H54 (cell line): ENCODE results near the gene MEIOSIN.
A peak's percentile ranks its signal among the peaks of the same experiment; 100 is the strongest.

ENCODE experiments used
- DNase-seq: peaks from one replicate; pipeline ENCODE4 v3.0.0; 2011; ENCODE audit warnings: low spot score, mixed read lengths; ENCODE audit not compliant: insufficient read length
- FAIRE-seq: peaks from 3 replicates; lab custom pipeline; 2011; peaks lifted over from hg19 to GRCh38; lab: Jason Lieb, UNC
- POLR2A ChIP-seq: IDR thresholded peaks from 2 replicates; pipeline ENCODE4 v1.6.1; 2011; ENCODE audit warnings: low read depth, mild to moderate bottlenecking, low read length

MEIOSIN gene

GRCh38 chr19:45771311-45771933 lies 38.2 kb downstream of the MEIOSIN start:
- no peak for TF ChIP-seq POLR2A
- DNase-seq (no peak), FAIRE-seq (no peak)

DNA sequence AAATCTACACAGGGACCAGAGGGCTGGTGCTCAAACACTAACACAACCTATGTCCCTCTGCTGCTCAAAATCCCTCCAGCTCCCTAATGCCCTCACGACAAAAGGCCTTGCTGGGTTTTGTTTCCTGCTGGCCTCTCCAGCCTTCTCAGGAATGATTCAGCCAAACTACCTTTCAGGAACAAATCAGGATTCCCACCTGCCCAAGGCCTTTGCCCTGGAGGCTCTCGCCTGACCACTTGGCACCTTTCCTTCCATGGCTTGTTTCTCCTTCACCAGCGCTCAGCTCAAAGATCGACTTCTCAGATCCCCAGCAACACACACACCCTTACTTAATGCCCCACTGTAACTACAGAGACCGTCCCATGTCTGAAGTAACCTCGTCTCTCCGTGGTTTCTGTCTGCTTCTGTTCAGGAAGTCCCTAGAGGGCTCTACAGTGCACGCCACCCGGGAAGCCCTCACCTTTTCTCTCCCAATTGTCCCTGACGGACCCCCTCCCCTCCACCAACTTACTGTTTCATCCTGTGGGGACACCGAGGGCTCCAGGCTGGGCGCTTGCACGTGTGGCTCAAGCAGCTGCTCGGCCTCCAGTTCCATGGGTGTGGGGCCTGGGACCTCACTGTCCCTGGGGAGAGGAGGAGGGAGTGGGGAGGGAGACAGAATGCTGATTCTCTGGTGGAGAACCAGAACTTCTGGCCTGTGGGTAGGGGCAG lies 39.0 kb downstream of the MEIOSIN start:
- FAIRE-seq (no peak), DNase-seq (no peak)
- no peak for TF ChIP-seq POLR2A

- no peak for TF ChIP-seq POLR2A
- no peak for DNase-seq
- no peak for FAIRE-seq
Observed at GRCh38 chr19:45772912-45773311, 39.7 kb downstream of the MEIOSIN start.

- DNase-seq: no peak
- no peak for TF ChIP-seq POLR2A
Observed at GRCh38 chr19:45773384-45773783, 40.1 kb downstream of the MEIOSIN start.

GRCh38 chr19:45774765-45775164 lies 41.5 kb downstream of the MEIOSIN start:
- no peak for DNase-seq
- no peak for TF ChIP-seq POLR2A
- no peak for FAIRE-seq

More at GRCh38 chr19:45773384-45773783, 40.1 kb downstream of the MEIOSIN start:
- no peak for FAIRE-seq

GRCh38 chr19:45777395-45777961 lies 44.2 kb downstream of the MEIOSIN start:
- TF ChIP-seq POLR2A: no peak
- no peak for FAIRE-seq
- DNase-seq: no peak

DNA sequence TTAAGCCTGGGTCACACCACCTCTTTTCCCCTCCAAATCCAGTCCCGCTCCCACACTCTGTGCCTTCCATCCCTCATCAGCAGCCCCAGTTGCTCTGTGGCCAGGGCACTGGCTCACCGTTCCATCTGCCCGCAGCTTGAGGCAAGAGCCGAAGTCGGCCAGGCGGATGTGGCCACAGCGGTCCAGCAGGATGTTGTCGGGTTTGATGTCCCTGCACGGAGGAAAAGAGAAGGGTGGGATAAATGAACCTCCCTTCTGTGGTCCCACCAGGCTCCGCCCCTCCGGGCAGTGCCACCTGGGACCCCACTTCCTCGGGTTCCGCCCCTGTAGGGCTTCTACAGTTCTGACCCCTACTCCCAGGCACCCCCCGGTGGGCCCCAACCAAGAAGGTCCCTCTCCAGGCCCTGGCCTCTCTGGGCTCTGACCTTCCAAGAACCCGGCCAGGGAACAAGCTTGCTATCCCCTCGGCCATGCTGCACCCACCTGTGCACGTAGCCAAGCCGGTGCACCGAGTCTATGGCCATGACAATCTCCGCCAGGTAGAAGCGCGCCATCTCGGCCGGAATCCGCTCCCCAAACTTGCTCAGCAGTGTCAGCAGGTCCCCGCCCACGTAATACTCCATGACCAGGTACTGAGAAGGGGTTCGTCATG lies 44.9 kb downstream of the MEIOSIN start:
- no peak for FAIRE-seq
- TF ChIP-seq POLR2A: no peak
- no peak for DNase-seq

DNA sequence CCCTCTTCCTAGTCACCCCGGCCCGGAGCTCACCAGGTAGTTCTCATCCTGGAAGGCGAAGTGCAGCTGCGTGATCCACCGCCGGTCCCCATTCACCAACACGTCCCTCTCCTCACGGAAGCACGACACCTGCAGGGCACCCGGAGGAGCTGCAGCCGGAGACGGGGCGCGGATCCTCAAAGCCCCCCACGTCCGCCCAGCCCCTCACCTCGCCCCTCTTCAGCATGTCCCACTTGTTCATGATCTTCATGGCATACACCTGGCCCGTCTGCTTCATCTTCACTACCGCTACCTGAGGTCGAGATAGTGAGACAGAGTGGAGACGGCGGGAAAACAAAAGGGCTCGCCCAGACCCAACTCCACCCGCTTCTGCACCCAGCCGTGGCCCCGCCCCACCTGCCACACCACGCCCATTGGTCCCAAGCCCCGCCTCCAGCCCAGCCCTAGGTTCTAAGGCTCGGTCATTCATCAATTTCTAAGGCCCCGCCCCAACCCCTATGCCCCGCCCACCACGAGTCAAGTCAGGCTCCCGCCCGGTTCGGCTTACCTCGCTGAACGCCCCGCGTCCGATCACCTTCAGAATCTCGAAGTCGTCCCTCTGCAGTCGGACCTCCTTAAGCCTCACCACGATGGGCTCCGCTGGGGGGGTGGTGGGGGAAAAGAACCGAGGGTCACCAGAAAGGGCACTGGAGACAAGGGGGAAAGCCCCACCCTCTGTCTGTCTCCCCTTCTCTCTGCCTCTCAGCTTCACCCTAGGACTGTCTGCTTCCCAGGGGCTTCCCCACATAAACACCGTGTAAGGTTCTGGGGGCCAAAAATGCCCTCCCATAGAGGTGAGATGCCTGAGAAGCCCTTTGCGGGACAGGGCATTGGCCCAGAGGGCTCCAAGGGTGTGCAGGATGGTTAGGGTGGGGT lies 46.2 kb downstream of the MEIOSIN start:
- FAIRE-seq (no peak), DNase-seq (no peak)
- TF ChIP-seq POLR2A: no peak

DNA sequence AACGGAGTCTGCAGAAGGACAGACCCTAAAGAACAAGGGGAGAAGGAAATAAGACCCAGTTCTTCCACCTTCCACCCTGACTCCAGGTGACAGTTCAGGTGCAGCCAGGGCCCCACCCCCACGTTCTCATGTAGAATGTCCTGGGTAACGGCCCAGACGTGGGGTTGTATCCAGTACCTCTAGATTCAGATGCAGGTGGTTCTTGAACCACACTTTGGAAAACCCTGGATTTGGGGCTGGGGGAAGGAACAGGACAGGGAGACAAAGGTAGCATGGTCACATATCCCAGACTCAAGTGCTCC lies 46.9 kb downstream of the MEIOSIN start:
- no peak for TF ChIP-seq POLR2A
- FAIRE-seq: no peak
- no peak for DNase-seq

GRCh38 chr19:45780448-45781213 lies 47.4 kb downstream of the MEIOSIN start:
- DNase-seq (no peak), FAIRE-seq (peak; percentile 75)
- no peak for TF ChIP-seq POLR2A

DNA sequence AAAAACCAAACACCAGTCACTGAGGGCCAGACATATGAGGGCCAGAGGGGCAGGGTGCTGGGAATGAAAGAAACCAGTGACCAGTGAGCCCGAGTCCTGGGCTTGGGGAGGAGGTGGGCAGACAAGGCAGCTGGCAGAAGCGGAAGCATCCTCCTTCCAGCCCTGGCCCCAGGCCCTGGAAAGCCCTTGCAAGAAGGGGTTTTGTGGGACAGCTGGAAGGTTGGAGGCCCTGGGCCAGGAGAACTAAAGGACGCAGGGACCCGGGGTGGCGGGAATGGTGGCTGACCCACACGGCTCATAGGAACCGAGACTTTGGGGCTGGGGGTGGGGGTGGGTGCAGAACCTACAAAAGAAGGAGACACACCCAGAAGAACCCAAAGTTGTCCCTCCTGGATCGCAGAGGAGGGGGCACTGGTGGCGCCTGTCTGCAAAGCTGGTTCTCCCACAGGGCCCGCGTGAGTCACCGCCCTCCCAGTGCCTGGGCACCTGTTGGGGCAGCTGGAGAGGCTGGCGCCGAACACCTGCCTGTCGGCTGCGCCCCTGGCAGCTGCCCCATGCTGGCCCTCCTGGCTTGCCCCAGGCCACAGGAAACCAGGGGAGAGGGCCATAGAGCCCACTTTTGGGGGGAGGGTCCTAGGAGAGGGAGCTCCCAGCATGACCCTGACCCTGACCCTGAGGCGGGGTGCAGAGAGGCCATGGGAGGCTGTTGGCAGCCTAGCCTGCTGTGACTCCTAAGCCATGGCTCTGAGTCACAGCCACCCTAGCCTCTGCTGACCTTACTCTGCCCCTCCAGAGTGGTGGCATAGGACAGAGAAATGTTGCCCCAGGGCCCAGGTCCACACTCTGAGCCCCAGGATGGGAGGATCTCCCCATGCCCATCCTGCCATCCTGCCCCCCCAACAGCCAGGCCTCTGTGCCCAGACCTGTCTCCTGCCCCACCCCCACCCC lies 48.2 kb downstream of the MEIOSIN start:
- DNase-seq: peak; percentile 81
- FAIRE-seq: peak; percentile 82
- no peak for TF ChIP-seq POLR2A

GRCh38 chr19:45782162-45782691 lies 49.0 kb downstream of the MEIOSIN start, which contains the start of gene DMPK:
Gene DMPK (minus strand): TSS chr19:45782490. CDS start chr19:45782352, 138 bp downstream.
- TF ChIP-seq POLR2A: no peak
- FAIRE-seq: no peak
- no peak for DNase-seq
